OCI-LY3 (cell line): ENCODE data around the gene AP1M2.

Source experiments
- CTCF ChIP-seq: fragments of 200-600, 300-600 bp; sonication (generic); IDR thresholded peaks from 2 replicates; pipeline ENCODE4 v1.5.1; 2014; ENCODE audit warnings: antibody characterized with exemption, low read length, low read depth
- EZH2phosphoT487 ChIP-seq: fragments of 200-600 bp; shearing (Covaris generic); IDR thresholded peaks from 2 replicates; pipeline ENCODE4 v1.6.1; 2018; ENCODE audit warnings: antibody characterized with exemption, mixed run types, low read depth

GRCh38 chr19:10617409-10618121 lies 30.5 kb upstream of the AP1M2 start:
- TF ChIP-seq CTCF (no peak), EZH2phosphoT487 (no peak)
